Ishikawa (cell line): ENCODE data around the gene ERG.

ENCODE experiments used
- EP300 ChIP-seq: IDR thresholded peaks from 2 replicates; pipeline ENCODE4 v1.6.1; 2012; ENCODE audit warnings: borderline replicate concordance
- FOXM1 ChIP-seq: IDR thresholded peaks from 2 replicates; pipeline ENCODE4 v1.6.1; 2012; ENCODE audit warnings: low read depth, borderline replicate concordance
- NFIC ChIP-seq: IDR thresholded peaks from 2 replicates; pipeline ENCODE4 v1.6.1; 2012
- RAD21 ChIP-seq: IDR thresholded peaks from 2 replicates; pipeline ENCODE4 v1.6.1; 2012; ENCODE audit warnings: low read depth
- REST ChIP-seq: IDR thresholded peaks from 2 replicates; pipeline ENCODE4 v1.6.1; 2012; ENCODE audit warnings: low read depth, mild to moderate bottlenecking
- TAF1 ChIP-seq: IDR thresholded peaks from 2 replicates; pipeline ENCODE4 v1.6.1; 2012; ENCODE audit warnings: low read depth, mild to moderate bottlenecking
- TCF12 ChIP-seq: IDR thresholded peaks from 2 replicates; pipeline ENCODE4 v1.6.1; 2012; ENCODE audit warnings: low read depth
- TEAD4 ChIP-seq: IDR thresholded peaks from 2 replicates; pipeline ENCODE4 v1.6.1; 2012
- TF ChIP-seq, protein P1 (sequence below): IDR thresholded peaks from 2 replicates; pipeline ENCODE4 v1.6.1; 2012

GRCh38 chr21:38486221-38486620, 12.1 kb downstream of the ERG start:
- TF ChIP-seq FOXM1 (peak; percentile 32; the same call in 1 of the 2 replicates), REST (no peak), TEAD4 (peak; percentile 42), EP300 (peak; percentile 64; the same call in 1 of the 2 replicates), RAD21 (no peak), NFIC (no peak), TCF12 (0 out of 2 replicates have a peak, but pooled peaks have one; percentile 28), TAF1 (no peak)
- TF ChIP-seq, protein P1, sequence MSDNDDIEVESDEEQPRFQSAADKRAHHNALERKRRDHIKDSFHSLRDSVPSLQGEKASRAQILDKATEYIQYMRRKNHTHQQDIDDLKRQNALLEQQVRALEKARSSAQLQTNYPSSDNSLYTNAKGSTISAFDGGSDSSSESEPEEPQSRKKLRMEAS, result no peak
